GM06990 (cell line): ENCODE results near the gene CHML.

Experiments used
- DNase-seq: peaks from one replicate; pipeline ENCODE4 v3.0.0-alpha.2; 2011; ENCODE audit not compliant: insufficient read length; ENCODE audit errors: extremely low read depth
- H3K27me3 ChIP-seq: replicated peaks from 2 replicates; pipeline ENCODE4 v1.6.0; 2011; ENCODE audit warnings: low read length; ENCODE audit not compliant: control insufficient read depth, insufficient read depth
- H3K36me3 ChIP-seq: 2 replicates; pipeline ENCODE4 v1.5.1; 2011; ENCODE audit warnings: low read length; ENCODE audit not compliant: control insufficient read depth, insufficient read depth
- H3K4me3 ChIP-seq: replicated peaks from 2 replicates; pipeline ENCODE4 v1.5.1; 2011; ENCODE audit warnings: low read depth, mild to moderate bottlenecking, control low read depth, low read length
- CTCF ChIP-seq: IDR thresholded peaks from 2 replicates; pipeline ENCODE4 v1.5.1; 2011; ENCODE audit warnings: low read length, control low read depth, mild to moderate bottlenecking, inconsistent platforms; ENCODE audit not compliant: insufficient read depth, poor library complexity, severe bottlenecking

CHML gene

DNA sequence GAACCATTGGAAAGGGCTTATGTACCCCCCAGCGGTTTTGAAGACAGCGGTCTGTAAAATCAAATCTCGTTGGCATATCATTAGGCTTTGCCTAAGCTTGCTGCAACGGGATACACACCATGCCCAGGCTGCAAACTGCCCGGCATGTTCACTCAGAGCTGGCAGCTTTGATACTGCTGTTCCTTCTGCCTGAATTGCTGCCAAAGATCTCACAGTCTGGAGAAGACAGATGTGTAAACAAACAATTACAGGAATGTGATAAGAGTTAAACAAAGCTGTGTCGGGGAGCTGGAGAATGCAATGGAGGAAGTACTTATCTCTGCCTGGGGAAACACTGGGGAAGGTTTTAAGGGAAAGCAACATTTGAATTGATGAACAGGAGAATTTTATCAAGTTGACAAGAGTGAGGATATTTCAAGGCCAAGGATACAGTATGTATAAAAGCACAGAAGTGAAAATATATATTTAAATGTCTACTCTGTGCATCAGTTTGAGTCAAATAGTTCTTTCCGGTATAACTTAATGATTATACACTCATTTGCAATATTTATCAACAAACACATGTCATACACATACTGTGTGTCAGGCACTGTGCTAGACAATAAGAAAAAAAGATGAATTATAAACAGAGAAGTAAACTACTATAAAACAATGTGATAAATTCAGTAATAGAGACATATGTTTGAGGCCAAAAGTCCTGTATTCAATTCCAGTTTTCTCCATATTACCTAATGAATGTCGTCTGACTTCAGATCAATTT is 29.9 kb downstream of the CHML start:
- TF ChIP-seq CTCF, result no peak
- no peaks in the 10 kb centered on the region for H3K27me3 ChIP-seq
- H3K4me3 ChIP-seq, result no peak overlapping the region
- no peaks in the 10 kb centered on the region for H3K36me3 ChIP-seq
- no peak for DNase-seq

DNA sequence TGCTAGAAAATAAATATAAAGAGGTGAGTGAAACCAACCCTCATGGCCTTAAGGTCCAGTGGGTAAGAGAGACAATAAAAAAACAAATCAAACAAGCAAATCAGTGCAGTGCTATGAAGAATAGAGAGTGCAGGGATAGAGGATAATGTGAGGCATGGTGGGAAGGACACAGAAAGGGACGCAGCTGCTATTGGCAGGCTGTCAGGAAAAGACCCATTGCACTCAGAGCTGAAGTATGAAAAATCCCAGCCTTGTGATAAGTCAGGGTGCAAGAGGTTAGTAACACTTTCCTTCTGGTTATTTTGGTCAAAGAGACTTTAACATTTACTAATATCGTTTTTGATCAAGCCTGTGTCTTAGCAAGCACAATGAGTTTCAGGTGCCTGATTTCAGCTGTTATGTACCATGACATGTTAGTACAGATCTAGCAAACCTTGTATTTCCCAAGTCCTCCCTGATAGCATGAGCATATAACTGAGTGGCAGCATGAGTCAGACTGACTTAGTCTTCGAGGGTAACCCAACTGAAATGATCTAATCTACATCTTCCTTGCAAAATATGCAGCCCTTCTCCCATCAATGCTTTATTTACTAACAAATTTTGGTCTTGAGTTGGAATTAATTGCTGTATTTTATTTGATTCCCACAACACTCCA is 31.7 kb downstream of the CHML start:
- Histone ChIP-seq H3K27me3 (no peaks in the 10 kb centered on the region), H3K36me3 (no peaks in the 10 kb centered on the region), H3K4me3 (no peak overlapping the region)
- TF ChIP-seq CTCF, result no peak
- DNase-seq, result no peak

DNA sequence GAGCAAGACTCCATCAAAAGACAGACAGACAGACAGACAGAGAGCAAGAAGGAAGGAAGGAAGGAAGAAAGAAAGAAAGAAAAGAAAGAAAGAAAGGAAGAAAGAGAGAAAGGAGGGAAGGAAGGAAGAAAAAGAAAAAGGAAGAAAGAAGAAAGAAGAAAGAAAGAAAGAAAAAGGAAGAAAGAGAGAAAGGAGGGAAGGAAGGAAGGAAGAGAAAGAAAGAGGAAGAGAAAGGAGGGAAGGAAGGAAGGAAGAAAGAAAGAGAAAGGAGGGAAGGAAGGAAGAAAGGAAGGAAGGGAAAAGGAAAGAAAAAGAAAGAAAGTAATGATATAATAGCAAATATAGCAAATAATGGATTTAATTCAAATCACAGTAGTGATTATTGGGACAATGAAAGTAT is 32.7 kb downstream of the CHML start:
- Histone ChIP-seq H3K4me3 (no peak overlapping the region), H3K27me3 (no peaks in the 10 kb centered on the region), H3K36me3 (no peaks in the 10 kb centered on the region)
- DNase-seq, result no peak
- no peak for TF ChIP-seq CTCF

- Histone ChIP-seq H3K4me3 (no peak overlapping the region), H3K27me3 (no peaks in the 10 kb centered on the region), H3K36me3 (no peaks in the 10 kb centered on the region)
- TF ChIP-seq CTCF, result no peak
- DNase-seq, result no peak
Measured at GRCh38 chr1:241606544-241606943, 33.6 kb downstream of the CHML start.

DNA sequence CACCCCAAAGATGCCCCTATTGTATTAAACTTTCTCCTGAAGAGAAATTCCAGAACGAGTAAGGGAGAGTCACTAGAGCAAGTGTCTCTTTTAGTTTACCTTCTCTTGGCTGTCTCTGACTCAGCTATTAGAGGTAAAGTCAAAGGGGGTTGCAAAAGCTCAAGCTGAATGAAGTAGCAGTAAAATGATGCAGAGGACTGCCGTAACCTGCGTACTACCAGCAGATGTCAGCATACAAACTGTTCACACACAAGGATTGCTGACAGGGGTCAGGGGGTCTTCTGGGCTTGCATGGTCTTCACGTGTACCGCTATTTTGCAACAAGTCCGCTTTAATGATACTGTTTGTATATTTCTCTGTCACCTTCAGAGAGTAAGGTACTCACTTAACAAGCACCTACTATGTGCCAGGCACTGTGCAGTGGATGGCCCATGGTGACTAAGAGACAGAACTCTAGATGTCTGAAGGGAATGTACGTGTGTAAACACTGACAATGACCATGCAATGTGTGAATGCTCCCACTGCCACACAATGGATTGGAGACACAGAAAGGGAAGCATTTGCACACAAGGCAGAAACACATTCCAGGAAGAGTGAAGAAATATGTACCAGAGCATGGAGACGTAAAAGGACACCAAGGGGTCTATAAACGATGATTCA is 34.9 kb downstream of the CHML start:
- no peak for DNase-seq
- no peak overlapping the region for H3K4me3 ChIP-seq
- H3K27me3 ChIP-seq, result no peaks in the 10 kb centered on the region
- H3K36me3 ChIP-seq, result no peaks in the 10 kb centered on the region
- TF ChIP-seq CTCF, result peak; percentile 15
